Stimulated activated CD8-positive, alpha-beta memory T cell treated with anti-CD3 and anti-CD28 coated beads, Interleukin-12 subunit alpha, Interleukin-12 subunit beta, amount 100 ng/mL, for 24 hours (primary cell): Measurements from ENCODE around the gene ZDHHC11B.

ENCODE experiments used
- DNase-seq: peaks from one replicate; pipeline ENCODE4 v3.0.0-alpha.2; 2020; ENCODE audit errors: extremely low read depth

The ZDHHC11B gene

DNA sequence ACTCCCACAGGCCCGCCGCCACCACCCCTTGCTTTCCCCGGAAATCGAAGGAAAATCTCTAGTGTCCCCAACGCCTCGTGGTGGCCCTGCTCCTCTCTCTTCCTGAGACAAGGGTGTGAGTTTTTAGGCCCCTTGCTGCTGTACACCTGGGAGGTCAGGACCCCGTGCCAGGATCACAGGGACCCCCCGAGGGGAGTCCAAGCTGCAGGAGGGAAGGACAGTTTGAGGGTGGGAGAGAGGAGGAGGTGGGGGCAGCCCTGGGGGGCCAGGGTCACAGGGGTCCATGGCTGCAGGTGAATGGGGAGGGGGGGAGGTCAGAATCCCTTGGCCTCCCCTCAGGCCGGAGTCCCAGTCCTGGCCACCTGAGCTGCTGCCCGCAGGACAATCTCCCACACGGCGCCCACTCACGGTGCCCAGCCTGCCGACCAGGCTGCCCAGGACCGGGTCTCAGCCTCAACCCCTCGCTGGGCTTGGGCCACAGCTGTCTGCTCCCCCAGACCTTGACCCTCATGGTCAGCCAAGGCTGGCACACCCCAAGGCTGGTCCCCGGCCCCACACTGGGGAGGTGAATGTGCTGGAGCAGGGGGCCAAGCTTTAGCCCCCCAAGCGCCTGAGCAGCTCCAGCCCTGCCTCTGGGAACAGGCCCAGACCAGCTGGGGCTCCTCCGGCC, 111.2 kb downstream of the ZDHHC11B start:
- DNase-seq, result no peak

DNA sequence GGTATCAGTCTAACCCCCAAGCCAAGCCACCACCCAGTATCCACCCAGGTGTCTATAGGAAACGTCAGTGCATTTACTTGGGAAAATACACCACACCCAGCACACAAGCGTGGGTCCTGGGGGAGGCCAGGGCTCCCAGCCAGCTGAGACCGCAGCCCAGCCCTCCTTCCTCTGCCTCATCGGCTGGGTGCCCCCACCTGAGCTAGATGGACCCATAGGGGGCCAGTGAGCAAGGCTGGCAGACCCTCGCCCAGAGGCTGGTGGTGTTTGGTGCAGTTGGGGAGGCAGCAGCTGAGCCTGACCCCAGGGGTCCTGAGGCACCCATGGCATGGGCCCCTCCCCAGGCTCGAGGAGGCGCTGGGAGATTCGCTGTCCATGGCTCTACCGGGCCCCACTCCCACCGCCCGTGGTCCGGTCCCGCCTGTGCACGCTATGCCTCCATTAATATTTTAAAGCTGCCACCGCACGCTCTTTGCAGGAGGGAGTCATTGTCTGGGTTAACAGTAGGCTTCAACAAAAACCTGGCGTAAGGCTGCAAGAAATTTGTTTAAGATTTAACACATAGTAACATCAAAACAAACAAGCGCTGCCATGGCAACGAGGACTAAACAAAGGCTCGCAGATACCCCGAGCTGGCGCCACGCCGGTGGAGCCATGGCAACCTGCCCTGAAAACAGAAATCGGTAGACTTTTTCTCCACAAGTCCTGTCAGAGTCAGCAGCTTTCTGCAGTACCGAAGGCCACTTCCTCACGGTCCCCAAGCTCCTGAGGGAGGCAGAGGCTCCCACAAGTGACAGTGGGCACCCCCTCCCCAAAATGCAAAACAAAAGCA, 112.0 kb downstream of the ZDHHC11B start:
- DNase-seq, result no peak

DNA sequence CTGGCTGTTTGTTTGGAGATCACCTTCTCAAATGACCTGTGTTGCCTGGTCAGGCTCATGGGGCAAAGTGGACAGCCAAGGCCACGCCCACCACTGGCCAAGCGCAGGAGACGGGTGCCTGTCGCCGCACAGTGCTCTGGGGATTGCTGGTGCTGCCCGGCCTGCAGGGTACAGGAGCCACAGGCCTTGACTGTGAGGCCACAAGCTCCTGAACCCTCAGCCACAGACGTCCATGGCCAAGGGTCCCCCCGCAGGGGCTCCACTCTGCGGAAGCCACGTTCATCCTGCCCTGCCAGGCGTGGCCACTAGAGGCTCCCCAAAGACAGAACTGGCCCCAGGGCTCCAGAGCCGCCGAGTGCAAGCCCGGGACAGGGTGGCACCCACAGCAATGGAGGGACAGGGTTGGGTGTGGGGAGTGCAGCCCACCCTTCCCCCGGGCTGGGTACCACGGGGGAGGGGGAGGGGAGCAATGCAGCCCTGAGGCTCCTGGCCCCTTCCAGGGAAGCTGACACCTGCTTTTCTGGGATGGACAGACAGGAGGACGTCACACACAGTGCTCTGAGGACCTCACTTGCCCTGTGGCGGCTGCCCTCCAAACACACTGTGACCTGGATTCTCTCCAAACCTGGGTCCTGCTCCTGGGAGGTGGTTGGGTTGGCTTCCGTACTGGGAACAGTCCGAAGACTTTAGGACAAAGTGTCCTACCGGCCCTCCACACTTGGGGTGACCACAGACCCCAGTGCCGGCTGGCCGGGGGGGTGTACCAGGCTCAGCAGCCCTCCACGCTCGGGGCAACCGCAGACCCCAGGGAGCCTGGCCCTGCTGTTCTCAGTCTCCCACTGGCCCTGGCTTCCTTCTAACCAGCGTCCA, 112.8 kb downstream of the ZDHHC11B start:
- peak; percentile 31 for DNase-seq

DNA sequence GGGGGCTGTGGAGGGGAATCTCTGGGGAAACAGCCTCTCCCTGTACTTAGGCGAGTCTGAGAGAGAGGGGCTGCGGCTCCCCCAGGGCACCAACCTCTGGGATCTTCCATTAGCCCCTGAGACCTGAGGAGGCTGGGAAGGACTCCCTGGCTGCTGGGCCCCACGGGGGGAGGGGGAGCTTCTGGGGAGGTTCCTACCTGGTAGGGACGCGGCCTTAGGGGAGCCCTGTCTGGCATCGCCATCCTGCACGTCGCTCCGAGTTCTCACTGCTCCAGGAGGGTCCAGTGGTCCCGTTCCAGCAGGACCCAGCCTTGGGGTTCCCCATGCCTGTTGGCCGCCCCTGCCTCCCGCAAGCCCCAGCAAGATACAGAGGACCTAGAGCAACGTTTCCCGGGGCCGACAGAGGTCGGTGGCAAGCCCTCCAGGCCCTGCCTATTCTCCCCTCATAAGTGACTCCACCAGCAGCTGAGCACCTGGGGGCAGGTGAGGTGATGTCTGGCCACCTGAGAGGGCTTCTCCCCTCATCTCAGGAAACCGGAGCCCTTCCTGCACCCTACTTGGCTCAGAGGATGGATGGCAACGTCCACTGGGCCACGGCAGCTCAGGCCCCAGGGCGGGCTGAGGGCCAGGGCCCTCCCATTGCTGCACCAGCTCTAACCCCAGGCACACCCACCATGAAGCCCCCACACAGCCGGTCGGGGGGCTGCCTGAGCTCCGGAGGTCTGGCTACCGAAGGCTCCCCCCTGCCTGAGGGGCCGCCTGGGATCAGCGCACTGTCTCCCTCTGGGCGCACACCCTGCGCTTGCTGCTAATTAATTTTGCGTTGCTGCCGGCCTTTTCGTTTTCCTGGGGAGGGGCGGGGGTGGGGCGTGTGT, 113.9 kb downstream of the ZDHHC11B start:
- DNase-seq, result no peak

DNA sequence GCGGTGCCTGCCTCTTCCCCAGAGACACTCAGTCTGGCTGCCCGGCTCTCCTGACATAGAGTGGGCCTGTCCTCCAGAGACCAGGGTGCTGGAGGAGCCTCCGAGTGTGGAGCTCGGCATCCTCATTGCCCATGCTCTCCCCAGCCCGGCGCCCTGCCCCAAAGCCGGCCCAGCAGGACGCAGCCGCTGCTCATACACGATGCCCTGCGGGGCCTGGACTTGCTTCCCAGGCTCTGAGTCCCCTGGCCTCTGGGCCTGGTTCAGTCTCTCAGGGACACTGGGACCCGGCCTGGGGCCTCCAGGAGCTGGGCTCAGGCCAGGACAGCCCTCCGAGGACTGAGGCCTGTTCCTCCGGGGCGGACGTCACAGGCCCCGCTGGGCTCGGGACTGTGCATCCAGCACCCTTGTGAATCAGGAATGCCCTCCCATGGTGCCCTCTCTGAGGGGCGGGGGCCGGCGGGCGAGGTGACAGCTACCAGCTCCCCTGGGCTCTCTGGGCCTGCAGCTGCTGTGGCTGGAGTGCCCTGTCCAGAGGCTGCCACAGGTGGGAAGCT, 114.6 kb downstream of the ZDHHC11B start:
- no peak for DNase-seq

DNA sequence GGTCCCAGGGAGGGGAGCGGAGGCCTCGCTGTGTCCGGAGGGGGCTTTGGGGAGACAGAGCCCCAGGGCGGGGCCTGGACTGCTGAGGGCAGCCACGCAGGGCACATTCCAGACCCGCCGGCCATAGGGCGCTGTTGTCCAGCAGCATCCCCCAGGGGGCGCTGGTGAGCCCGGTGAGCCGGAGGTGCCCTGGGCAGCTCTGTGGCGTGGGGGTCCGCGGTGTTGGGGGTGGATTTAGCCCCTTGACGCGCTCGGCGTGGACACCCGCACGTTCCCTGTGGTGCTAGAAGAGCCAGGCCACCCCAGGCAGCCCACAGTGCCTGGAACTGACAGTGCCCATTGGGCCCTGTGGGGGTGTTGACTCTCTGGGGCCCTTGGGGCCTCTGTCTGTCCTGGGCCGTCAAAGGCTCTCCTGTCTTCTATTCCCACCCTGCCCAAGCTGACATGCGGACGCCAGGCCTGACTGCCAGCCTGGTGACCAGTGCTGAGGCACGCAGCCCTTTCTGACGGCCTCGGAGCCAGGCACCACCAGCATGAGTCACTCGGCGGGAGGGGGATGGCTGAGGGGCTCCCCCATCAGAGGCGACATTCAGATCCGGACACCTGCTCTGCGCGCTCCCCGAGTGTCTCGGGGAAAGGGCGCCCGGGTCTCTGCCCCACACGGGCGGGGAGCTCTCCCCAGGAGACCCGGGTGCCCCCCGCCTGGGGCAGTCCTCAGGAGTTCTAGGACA, 115.3 kb downstream of the ZDHHC11B start:
- DNase-seq, result no peak

DNA sequence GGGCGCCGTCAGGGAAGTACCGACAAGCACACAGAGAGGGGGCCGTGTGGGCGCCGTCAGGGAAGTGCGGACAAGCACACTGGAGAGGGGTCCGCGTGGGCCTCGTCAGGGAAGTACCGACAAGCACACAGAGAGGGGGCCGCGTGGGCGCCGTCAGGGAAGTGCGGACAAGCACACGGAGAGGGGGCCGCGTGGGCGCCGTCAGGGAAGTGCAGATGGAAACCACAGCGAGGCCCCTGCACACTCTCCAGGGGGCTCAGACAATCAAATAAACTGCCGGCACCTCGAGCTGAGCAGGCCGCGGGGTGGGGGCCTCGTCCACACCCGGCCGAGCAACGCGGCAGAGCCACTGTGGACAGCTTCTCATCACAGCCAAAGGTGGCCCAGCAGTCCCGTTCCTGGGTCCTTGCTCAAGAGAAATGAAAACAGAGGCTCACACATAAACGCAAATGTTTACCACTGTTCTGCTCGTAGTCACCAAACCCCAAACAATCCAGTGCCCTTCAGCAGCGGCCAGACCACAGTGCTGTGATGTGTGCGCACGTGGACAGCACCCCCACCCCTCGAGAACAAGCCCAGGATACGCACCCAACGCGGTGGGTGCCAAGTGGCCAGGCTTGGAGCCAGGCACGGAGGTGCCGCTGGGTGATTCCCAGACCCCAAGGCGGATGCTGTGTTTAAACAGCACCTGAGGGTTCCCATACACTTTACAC, 116.1 kb downstream of the ZDHHC11B start:
- no peak for DNase-seq

DNA sequence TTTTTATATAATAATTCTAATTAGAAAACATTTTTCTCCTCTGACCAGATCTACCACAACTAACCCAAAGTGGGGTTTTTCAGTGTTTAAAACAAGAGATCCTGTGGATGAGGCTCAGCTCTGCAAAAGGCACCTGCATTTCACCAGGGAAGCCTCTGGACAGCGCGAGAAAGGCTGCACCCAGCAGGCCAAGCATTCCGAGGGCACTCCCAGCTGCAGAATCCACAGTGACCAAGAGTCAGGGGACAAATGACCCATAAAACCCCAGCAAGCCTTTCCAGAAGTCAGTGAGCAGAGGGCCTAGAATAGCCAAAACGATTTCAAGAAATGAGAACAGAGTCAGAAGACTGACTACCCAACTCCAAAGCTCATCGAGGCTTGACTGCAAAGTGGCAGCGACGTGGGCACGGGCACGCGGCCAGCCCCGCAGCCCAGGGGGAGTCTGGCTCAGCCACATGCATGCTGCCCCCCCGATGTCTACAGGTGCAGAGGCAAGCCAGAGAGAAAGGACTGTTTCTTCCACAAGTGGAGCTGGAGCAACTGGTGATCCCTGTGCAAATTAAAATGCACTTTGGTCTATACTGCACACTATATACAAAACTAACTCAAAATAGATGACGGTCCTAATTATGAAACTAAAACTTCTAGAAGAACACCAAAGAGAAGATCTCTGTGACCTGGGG, 117.6 kb downstream of the ZDHHC11B start:
- DNase-seq, result no peak

- DNase-seq, result no peak
Observed at GRCh38 chr5:665956-666711, 118.4 kb downstream of the ZDHHC11B start.

DNA sequence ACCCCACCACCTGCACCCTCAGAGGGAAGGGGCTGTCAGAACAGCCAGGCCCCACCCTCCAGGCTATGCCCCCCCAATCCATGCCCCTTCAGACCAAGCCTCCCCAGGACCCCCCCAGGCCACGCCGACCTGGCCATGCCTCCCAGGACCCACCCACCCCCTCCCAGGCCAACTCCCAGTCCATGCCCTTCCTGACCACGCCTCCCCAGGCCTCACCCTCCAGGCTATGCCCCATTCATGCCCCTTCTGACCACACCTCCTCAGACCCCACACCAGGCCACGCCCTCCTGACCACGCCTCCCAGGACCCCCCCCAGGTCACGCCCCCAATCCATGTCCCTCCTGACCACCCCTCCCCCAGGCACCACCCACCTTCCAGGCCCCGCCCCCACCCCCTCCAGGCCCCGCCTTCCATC, 119.0 kb downstream of the ZDHHC11B start:
- DNase-seq, result no peak

- no peak for DNase-seq
Observed at GRCh38 chr5:664994-665360, 119.6 kb downstream of the ZDHHC11B start.

DNA sequence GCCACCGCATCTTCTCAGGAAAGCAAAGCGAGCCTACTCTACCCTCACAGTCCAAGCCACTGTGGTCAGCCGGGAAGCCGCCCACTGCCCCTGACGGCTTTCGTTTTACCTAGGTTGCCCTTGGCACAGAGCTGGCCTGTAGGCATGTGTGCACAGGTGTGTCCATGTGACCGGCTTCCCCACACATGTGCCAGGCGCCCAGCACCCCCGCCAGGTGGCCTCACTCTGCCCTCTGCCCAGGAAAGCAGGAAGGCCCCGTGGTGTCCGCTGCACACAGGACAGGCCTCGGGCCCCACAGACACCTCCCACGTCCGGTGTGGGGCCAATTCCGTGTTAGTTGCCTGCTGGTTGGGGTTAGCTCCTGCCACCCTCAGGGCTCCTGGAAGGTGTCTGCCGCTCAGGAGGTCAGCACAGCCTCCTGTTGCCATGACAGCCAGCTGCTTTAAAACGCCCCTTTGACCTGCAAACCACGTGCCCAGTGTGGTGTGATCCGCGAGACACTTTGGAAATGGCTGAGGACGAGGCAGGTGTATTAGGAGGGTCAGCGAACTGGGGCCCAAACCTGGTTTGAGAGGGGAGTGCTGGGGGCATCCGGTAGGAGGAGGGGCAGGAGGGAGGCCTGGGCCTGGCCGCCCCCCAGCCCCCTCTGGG, 120.1 kb downstream of the ZDHHC11B start:
- no peak for DNase-seq

GRCh38 chr5:663436-664342, 120.8 kb downstream of the ZDHHC11B start:
- DNase-seq, result no peak

DNA sequence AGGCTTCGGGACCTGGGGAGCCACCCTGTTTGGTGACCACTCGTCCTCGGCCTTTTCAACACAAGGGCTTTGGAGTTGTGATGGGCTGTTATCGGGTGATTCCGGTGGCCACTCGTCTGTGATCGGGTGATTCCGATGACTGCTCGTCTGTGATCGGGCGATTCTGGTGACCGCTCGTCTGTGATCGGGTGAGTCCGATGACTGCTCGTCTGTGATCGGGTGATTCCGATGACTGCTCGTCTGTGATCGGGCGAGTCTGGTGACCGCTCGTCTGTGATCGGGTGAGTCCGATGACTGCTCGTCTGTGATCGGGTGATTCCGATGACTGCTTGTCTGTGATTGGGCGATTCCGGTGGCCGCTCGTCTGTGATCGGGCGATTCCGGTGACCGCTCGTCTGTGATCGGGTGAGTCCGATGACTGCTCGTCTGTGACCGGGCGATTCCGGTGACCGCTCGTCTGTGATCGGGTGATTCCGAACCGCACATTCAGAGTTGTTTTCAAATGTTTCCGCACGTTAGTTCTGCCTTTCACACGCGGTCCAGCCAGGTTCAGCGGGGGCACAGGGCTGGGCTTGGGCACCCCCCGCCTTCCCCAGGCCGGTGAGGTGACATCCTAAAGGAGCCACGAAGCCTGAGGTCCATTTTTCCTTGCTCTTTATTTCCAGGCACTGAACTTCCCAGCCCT, 121.6 kb downstream of the ZDHHC11B start:
- no peak for DNase-seq

DNA sequence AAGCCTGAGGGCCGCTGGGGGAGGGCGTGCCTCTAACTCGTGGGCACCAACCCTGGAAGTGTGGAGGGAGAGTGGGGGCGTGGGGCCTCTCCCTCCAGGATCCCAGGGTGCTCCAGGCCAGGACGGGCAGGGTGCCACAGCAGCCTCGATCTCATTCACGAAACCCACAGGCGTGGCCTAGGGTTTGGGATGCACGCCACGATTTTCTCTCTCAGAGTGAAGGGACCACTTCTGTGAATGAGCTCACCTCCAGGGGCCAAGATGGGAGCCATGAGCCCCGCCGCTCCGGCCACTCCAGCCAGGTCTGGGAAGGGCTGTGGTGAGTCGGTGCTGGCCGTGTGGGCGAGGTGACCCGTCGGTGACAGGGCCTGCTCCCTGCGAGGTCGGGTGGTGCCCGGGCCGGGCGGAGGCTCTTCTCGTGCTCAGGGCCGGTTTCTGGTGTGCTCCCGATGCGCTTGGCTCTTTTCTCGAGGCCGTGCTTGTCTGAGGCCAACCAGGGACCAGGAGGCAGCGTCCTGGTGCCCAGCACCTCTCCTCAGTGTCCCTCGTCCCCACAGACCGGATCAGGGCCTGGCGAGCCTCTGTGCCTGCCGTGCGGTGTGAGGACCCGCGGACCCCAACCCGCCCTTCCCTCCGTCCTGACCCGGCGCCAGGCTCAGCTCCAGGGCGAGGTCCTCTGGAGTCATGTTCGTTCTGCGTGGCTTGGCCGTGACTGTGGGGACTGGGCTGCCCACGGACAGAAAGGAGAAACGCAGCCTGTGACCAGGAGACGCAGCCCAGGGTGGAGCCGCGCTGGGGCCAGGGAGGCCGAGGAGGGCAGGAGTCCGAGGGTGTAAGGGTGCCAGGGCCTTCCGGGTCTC, 122.4 kb downstream of the ZDHHC11B start:
- no peak for DNase-seq
